Measurements from ENCODE around the gene P2RY1.
"Not testable (repeated sequence)": the region's sequence is repeated elsewhere in the genome, so short reads cannot be mapped to it uniquely, and the experiment has no call there.

P2RY1 gene

GRCh38 chr3:152841131-152841530 is 6.2 kb downstream of the P2RY1 start:
- DNase-seq = no peak

DNA sequence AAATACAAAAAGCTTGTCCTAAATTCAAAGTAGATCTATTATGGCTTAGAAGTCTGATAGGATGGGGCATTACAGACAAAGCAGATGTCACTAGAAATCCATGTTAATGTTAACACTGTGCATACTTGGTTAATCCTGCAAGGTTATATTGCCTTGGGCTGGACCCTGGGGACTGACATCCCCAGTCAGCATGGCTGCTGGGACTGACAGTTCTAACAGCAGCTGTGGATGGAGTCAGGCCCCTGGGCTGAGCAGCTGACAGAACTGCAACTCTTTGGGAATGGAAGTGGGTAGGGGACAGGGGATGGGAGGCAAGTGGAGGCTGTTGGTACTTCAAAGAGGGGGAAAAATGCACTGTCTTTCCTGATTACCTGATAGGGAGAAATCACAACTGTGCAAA is 7.5 kb downstream of the P2RY1 start:
- no peak for DNase-seq

DNA sequence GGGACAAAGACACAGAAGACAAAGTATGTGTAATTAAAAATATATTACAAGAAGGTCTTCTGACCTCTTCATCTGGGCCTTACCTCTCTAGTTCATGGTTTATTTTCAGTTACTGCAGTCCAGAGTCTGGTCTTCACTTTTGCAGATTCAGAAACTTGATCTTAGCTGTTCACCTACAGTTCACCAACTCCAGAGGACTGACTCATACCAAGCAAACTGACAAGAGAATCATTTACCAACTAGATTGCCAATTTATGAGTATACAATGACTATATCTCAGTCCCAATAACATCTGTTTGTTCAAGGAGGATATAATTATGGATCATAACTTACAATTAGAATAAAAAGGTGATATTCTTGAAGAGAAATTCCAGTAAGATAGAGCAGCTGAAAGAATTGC is 9.0 kb downstream of the P2RY1 start:
- no peak for DNase-seq

GRCh38 chr3:152846572-152847202 is 11.8 kb downstream of the P2RY1 start:
- DNase-seq = not testable (repeated sequence)

GRCh38 chr3:152847599-152847998 is 12.7 kb downstream of the P2RY1 start:
- DNase-seq = not testable (repeated sequence)

- no peak for DNase-seq
These were observed 15.2 kb downstream of the P2RY1 start for GRCh38 chr3:152849996-152850578.

DNA sequence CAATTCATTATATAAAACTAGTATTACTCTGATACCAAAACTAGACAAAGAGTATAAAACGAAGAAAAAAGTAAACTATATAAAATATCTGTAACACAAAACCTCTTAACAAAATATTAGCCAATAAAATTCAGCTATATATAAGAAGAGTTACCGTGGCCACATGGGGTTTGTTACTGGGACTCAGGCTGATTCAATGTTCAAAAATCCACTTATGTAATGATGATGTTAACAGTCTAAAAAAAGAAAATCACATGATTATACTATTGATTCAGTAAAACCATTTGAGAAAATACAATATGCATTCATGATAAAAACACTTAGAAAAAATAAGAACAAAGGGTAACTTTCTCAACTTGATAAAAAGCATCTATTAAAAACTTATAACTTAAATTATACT is 18.3 kb downstream of the P2RY1 start:
- DNase-seq = no peak

- no peak for DNase-seq
These were observed 22.2 kb downstream of the P2RY1 start for GRCh38 chr3:152857082-152857481.

DNA sequence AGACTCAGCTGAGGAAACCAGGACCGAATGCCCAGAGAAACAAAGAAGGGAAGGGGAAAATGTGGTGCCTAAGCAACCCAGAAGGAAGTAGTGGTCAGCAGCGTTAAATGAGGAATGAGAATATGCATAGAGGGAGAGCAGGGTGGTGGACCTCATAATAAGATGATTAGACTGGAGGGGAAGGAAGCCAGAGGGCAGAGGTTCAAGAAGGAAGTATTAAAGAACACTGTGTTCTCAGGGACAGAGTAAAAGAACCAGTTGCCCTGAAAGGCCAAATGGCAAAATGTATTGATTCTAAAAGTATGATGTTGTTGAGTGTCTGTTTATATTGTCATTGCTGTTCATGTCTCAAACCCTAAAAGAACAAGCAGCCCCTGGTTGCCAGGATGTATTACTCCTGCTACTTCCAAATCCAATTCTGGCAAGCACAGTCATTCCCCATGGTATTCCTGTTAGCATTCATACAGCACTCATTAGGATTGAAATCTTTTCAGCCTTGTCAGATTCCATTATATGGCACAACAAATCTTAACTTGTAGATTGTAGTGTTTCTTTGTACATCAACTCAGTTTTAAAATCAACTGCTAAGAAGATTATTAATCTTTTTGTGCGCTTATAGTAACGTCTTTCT is 23.4 kb downstream of the P2RY1 start:
- no peak for DNase-seq

DNA sequence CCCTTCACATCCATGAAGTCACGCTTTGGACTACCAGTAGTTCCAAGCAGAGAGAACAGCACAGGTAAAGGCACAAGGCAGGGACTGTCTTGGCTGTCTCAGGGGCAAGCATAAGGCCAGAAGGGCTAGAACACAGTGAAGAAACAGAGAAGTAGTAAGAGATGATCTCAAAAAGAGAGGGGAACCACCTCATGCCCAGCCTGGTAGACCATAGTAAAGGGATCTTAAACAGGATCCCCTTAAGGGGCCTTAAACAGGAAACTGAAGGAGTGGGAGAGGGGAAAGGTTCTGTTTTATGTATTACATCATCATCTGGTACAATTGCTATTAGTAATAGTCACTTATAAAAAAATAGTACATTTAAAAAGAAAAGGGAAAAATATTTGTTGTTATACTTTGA is 25.8 kb downstream of the P2RY1 start:
- no peak for DNase-seq

GRCh38 chr3:152865668-152866245 is 30.8 kb downstream of the P2RY1 start:
- no peak for DNase-seq

- DNase-seq = no peak
These were observed 35.1 kb downstream of the P2RY1 start for GRCh38 chr3:152870027-152870426.

GRCh38 chr3:152873314-152873713 is 38.4 kb downstream of the P2RY1 start:
- not testable (repeated sequence) for DNase-seq

- no peak for DNase-seq
These were observed 40.2 kb downstream of the P2RY1 start for GRCh38 chr3:152874896-152875749.

- no peak for DNase-seq
These were observed 44.3 kb downstream of the P2RY1 start for GRCh38 chr3:152879130-152879789.

DNA sequence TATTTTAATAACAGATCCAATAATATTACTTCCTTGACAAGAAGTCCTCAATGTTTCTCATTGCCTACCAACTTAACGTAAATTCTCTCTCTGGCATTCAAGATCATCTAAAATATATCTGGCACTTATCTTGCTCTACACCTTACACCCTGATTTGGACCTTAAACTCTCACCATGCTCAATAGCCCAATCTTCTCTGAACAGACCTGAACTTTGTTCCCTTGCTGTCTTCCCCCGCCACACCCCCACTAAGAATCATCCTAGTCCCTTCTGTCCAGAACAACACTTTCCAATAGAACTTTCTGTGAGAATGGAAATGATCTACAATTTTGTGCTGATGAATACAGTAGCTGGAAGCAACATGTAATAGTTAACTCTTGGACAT is 44.9 kb downstream of the P2RY1 start:
- no peak for DNase-seq

DNA sequence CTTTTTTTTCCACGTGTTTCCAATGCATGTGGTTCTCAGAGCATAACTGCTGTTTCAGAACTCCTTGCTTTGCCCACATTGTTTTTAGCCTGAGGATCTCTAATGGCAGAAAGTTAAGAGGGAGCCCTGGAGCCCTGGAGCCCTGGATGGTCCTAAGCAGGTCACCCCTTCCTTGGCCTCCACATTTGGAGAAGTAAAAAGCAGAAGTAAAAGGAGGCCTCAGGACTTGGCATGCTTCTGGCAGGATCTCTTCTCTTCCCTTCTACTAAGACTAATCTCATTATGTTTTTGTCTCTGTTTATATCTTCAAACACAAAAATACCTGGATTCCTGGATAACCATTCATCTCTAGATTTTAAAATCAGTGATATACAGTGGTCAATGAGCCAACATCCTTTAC is 50.1 kb downstream of the P2RY1 start:
- DNase-seq = no peak
